HG02759 (cell line): Measurements from ENCODE around the gene XAGE2.

ENCODE experiments used
- ATAC-seq: cut with Tn5 transposase; IDR thresholded peaks from one replicate; pipeline ENCODE4 v1.9.1; 2021; ENCODE audit warnings: mild to moderate bottlenecking, moderate library complexity; ENCODE audit not compliant: unreplicated experiment

The XAGE2 gene

GRCh38 chrX:52422884-52423283, 54.1 kb downstream of the XAGE2 start:
- ATAC-seq, result no peak

GRCh38 chrX:52424656-52425055, 55.8 kb downstream of the XAGE2 start:
- no peak for ATAC-seq
